Gastroesophageal sphincter (tissue), 4 donors: ENCODE results near the gene AKR1A1. TPM values are rescaled to one million over a fixed set of nuclear protein-coding genes. Genes with fewer than 3 reads are reported as not detected.

Experiments
- ATAC-seq: fragments of 150-250 bp; one replicate; pipeline ENCODE4 v1.9.1; 2016; ENCODE audit warnings: mild to moderate bottlenecking, moderate library complexity
- H3K27ac ChIP-seq, 4 donors: fragments of 200-600 bp; sonication (generic) in 3 of 4; 1 replicate in 3 of 4; 2 replicates in 1 of 4; pipeline ENCODE4 v1.5.1; 2016 to 2019
- H3K27me3 ChIP-seq: fragments of 200-600 bp; sonication (generic); one replicate; pipeline ENCODE4 v1.5.1; 2019
- H3K36me3 ChIP-seq, 2 donors: fragments of 200-600 bp; sonication (generic); one replicate each; pipeline ENCODE4 v1.5.1; 2019; ENCODE audit warnings: control low read depth in 1 of 2
- H3K4me1 ChIP-seq, 3 donors: fragments of 200-600 bp; sonication (generic); 1 replicate in 2 of 3; 2 replicates in 1 of 3; pipeline ENCODE4 v1.5.1; 2016 to 2019; ENCODE audit warnings: control low read depth in 2 of 3
- H3K4me3 ChIP-seq, 2 donors: fragments of 200-600 bp; sonication (generic); one replicate each; pipeline ENCODE4 v1.5.1; 2019; ENCODE audit warnings: mild to moderate bottlenecking in 1 of 2, moderate library complexity in 1 of 2
- H3K9me3 ChIP-seq, 3 donors: fragments of 200-600 bp; sonication (generic); one replicate each; pipeline ENCODE4 v1.5.1; 2017 to 2019; ENCODE audit warnings: control low read depth in 2 of 3
- EP300 ChIP-seq: sonication (generic); formaldehyde crosslinking; IDR thresholded peaks from one replicate; pipeline ENCODE4 v1.6.1; 2017; ENCODE audit warnings: antibody characterized with exemption, mild to moderate bottlenecking
- POLR2A ChIP-seq, 2 donors: fragments of 450-650 bp; IDR thresholded peaks; one replicate each; pipeline ENCODE4 v1.6.1; 2017; ENCODE audit warnings: antibody characterized with exemption in 2 of 2, mild to moderate bottlenecking in 2 of 2, moderate library complexity in 1 of 2
- POLR2AphosphoS5 ChIP-seq: sonication (generic); formaldehyde crosslinking; IDR thresholded peaks from one replicate; pipeline ENCODE4 v1.6.1; 2017; ENCODE audit warnings: antibody characterized with exemption
- WGBS, 2 donors: methylation state at CpG; one replicate each; pipeline ENCODE4 v1.1.5; 2018; ENCODE audit warnings: low coverage in 1 of 2; 5-methylcytosine and 5-hydroxymethylcytosine counted together
- total RNA-seq, 4 donors: library from RNA; depleted of rRNA; stranded (reverse); fragments of >200 nt; gene quantifications; one replicate each; pipeline ENCODE4 v1.1.0, GENCODE V29; 2016
- TF ChIP-seq, protein P1 (sequence below), 4 experiments: fragments of 200-600 bp in 2 of 4; fragments of 450-650 bp in 2 of 4; sonication (generic) in 1 of 4; IDR thresholded peaks; one replicate each; pipeline ENCODE4 v1.5.1; 2017 to 2019; ENCODE audit warnings: antibody characterized with exemption in 4 of 4, mild to moderate bottlenecking in 2 of 4, moderate library complexity in 2 of 4

AKR1A1 gene
- total RNA-seq, 4 donors from 2014 or later = 43.0 to 56.9 (median 46.5) TPM

DNA sequence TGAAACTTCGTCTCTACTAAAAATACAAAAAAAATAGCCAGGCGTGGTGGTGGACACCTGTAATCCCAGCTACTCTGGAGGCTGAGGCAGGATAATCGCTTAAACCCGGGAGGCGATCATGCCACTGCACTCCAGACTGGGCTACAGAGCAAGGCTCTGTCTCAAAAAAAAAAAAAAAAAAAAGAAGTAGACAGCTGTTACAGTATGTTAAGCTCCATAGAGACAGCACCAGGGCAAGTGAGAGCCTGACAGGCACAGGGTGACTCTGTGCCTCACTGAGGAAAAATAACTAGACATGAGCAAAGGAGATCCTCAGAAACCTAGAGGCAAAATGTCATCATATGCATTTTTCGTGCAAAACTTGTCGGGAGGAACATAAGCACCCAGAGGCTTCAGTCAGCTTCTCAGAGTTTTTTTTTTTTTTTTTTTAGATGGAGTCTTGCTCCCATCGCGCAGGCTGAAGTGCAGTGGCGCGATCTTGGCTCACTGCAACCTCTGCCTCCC, 19.9 kb upstream of the AKR1A1 start:
- WGBS, 2 donors = 77 to 84% methylated on average over 2 to 4 of the region's 11 CpGs
- Histone ChIP-seq H3K9me3 (no peaks in the 10 kb centered on the region), H3K36me3 (no peaks in the 10 kb centered on the region), H3K4me1 (no peaks in the 10 kb centered on the region), H3K27me3 (no peaks in the 10 kb centered on the region), H3K4me3 (no peak overlapping the region), H3K27ac (no peak overlapping the region)
- TF ChIP-seq POLR2A (IDR thresholded peaks at IDR 0.05) (no peak), EP300 (no peak), POLR2AphosphoS5 (no peak)
- ATAC-seq = no peak

DNA sequence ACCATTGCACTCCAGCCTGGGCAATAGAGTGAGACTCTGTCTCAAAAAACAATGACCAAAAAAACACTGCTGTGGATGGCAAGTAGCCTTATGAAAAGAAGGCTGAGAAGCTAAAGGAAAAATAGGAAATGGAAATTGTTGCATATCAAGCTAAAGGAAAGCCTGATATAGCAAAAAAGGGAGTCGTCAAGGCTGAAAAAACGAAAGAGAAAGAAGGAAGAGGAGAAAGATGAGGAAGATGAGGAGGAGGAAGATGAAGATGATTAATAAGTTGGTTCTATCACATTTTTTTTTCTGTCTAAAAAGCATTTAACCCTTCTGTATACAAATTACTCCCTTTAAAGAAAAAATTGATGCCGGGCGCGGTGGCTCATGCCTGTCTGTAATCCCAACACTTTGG, 18.8 kb upstream of the AKR1A1 start:
- Histone ChIP-seq H3K27me3 (no peaks in the 10 kb centered on the region), H3K36me3 (no peaks in the 10 kb centered on the region), H3K27ac (no peak overlapping the region), H3K4me1 (no peaks in the 10 kb centered on the region), H3K4me3 (no peak overlapping the region), H3K9me3 (no peaks in the 10 kb centered on the region)
- TF ChIP-seq EP300 (no peak), POLR2A (IDR thresholded peaks at IDR 0.05) (no peak), POLR2AphosphoS5 (no peak)
- TF ChIP-seq, protein P1, sequence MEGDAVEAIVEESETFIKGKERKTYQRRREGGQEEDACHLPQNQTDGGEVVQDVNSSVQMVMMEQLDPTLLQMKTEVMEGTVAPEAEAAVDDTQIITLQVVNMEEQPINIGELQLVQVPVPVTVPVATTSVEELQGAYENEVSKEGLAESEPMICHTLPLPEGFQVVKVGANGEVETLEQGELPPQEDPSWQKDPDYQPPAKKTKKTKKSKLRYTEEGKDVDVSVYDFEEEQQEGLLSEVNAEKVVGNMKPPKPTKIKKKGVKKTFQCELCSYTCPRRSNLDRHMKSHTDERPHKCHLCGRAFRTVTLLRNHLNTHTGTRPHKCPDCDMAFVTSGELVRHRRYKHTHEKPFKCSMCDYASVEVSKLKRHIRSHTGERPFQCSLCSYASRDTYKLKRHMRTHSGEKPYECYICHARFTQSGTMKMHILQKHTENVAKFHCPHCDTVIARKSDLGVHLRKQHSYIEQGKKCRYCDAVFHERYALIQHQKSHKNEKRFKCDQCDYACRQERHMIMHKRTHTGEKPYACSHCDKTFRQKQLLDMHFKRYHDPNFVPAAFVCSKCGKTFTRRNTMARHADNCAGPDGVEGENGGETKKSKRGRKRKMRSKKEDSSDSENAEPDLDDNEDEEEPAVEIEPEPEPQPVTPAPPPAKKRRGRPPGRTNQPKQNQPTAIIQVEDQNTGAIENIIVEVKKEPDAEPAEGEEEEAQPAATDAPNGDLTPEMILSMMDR (IDR thresholded peaks at IDR 0.05) = no peak
- 70% methylated on average over 4 to 5 of the region's 5 CpGs for WGBS, 2 donors
- no peak for ATAC-seq

- H3K4me3 ChIP-seq = no peak overlapping the region
- WGBS, 2 donors = 57 to 60% methylated on average over 5 to 6 of the region's 6 CpGs
- H3K27ac ChIP-seq = no peak overlapping the region
- no peaks in the 10 kb centered on the region for H3K27me3 ChIP-seq
- H3K4me1 ChIP-seq = no peaks in the 10 kb centered on the region
- ATAC-seq = no peak
- TF ChIP-seq POLR2A (IDR thresholded peaks at IDR 0.05) (no peak), EP300 (no peak), POLR2AphosphoS5 (no peak)
- TF ChIP-seq, protein P1 (IDR thresholded peaks at IDR 0.05) = no peak
- H3K9me3 ChIP-seq = no peaks in the 10 kb centered on the region
- H3K36me3 ChIP-seq = no peaks in the 10 kb centered on the region
Measured at GRCh38 chr1:45535988-45536766, 14.4 kb upstream of the AKR1A1 start.

- Histone ChIP-seq H3K4me3 (no peak overlapping the region), H3K4me1 (no peaks in the 10 kb centered on the region), H3K36me3 (no peaks in the 10 kb centered on the region), H3K27me3 (no peaks in the 10 kb centered on the region), H3K27ac (no peak overlapping the region), H3K9me3 (no peaks in the 10 kb centered on the region)
- ATAC-seq = no peak
- 50 to 71% methylated on average over 2 to 4 of the region's 4 CpGs for WGBS, 2 donors
- TF ChIP-seq POLR2AphosphoS5 = no peak
- no peak for TF ChIP-seq POLR2A (IDR thresholded peaks at IDR 0.05)
- TF ChIP-seq EP300 = no peak
- TF ChIP-seq, protein P1 (IDR thresholded peaks at IDR 0.05) = no peak
Measured at GRCh38 chr1:45536886-45537285, 13.7 kb upstream of the AKR1A1 start.

DNA sequence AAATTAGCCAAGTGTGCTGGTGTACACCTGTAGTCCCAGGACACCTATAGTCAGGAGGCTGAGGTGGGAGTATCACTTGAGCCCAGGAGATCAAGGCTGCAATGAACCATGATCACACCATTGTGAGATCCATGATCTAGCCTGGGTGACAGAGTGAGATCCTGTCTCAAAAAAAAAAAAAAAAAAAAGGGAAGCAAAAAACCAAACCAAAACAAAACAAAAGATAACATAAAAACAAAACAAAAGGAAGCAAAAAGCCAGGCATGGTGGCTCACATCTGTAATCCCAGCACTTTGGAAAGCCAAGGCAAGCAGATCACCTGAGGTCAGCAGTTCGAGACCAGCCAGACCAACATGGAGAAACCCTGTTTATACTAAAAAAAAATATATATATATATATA, 9.4 kb upstream of the AKR1A1 start:
- Histone ChIP-seq H3K27ac (no peak overlapping the region), H3K27me3 (peaks cover 7% of the 10 kb centered on the region), H3K4me3 (no peak overlapping the region), H3K4me1 (no peaks in the 10 kb centered on the region), H3K9me3 (no peaks in the 10 kb centered on the region), H3K36me3 (no peaks in the 10 kb centered on the region)
- WGBS, 2 donors = 91 to 100% methylated on average over 1 of the region's 1 CpG
- no peak for ATAC-seq
- no peak for TF ChIP-seq POLR2AphosphoS5
- TF ChIP-seq POLR2A (IDR thresholded peaks at IDR 0.05) = no peak
- TF ChIP-seq EP300 = no peak
- TF ChIP-seq, protein P1 (IDR thresholded peaks at IDR 0.05) = no peak
